Right ventricle myocardium inferior (tissue), 1 donor: ENCODE data around the gene HIPK3. TPM values are rescaled to one million over a fixed set of nuclear protein-coding genes. Genes with fewer than 3 reads are reported as not detected.
"Not testable (repeated sequence)": the region's sequence is repeated elsewhere in the genome, so short reads cannot be mapped to it uniquely, and the experiment has no call there.

Source experiments
- ATAC-seq: fragments of 200-7000 bp; cut with Tn5 transposase; one replicate; pipeline ENCODE4 v1.9.1; 2020; ENCODE audit warnings: mild to moderate bottlenecking, moderate library complexity
- DNase-seq: peaks from one replicate; pipeline ENCODE4 v3.0.0; 2021; ENCODE audit errors: missing footprints
- intact Hi-C: fragments of 100-400 bp; cut with DNase I; formaldehyde crosslinking; loops from one replicate; pipeline ENCODE4 v1.11.0; 2022
- total RNA-seq: library from RNA; stranded (reverse); fragmentation: NEBNext Ultra II Directional; extraction: Animal tissue kit (Norgen Biotek cat#: 25700); gene quantifications from one replicate; pipeline ENCODE4 v1.2.1, GENCODE V29; 2021
- donor health status: DM: no; HTN: yes; CAD: no; lungs with severe emphysema.

Gene HIPK3
- total RNA-seq, 1 donor from 2014 or later, result 285 TPM

DNA sequence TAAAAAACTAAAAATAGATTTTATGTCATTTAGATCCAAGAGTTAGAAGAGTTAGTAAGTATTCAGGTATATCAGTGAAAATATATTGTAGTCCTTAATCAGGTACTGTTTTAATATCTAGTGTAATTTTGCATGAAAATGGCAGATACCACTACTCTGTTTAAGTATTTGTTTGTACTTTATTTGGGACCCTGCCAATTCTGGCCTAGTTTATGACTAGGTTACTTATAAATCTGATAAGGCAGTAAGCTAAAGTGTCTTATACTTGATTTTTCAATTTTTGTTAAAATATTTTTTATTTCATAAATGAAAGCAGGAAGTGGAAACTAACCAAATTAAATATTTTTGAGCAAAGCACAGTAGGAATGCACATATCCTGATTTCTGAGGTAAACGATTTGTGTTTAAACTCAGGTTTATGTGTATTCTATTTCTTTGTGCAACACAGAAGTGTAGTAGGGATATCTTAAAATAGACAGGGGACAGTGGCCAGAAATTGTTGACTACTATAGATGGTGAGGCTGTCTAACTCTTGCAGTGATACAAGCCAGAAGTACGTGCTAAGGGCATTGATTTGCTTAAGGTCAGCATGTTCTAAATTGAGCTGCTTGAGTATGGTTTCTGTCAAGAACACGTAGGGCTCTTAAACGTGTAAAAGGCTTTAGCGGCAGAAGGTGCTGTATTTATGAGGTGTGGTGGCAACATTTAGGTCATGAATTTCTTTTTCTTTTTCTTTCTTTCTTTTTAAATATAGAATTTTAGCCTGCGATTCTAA is 34.0 kb downstream of the HIPK3 start:
- ATAC-seq, result peak; percentile 94
- DNase-seq, result no peak
- intact Hi-C loops, result loop anchor here (2.0 kb wide), 1 partner anchor 32 kb away; no protein-coding TSS in a partner anchor

DNA sequence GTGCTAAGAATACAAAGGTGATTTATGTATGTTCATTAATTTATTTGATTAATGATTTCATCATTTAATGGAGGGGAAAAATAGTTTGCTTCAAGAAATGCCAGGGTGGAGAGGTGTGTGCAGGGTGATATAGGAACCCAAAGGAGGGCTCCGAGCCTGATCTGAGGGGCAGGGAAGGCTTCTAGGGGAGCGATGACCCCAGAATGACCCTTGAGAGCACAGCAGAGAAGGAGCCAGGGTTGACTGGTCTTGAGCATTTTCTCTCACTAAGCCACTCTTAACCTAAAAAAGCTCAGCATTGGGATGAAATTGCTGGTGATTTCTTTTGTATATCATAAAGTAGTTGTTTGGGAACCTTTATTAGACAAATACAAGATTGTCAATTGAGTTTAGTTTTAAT is 35.1 kb downstream of the HIPK3 start:
- intact Hi-C loops, result no loop called here
- DNase-seq (no peak), ATAC-seq (no peak)

DNA sequence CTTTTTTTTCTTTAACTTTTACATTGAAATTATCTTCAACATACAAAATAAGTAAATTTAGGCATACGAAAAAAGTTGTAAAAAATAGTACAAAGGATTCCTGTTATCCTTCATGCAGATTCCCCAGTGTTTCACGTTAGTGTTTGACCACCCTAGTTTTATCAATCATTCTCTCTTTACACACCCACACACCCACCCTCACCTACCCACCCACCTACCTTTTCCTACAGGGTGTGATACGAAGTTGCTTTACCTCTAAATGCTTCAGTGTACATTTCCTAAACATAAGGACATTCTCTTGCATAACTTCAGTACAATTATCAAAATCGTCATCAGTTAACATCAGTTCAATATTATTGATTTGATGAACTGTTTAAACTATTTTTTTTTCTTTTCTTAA is 37.0 kb downstream of the HIPK3 start:
- ATAC-seq (no peak), DNase-seq (no peak)
- intact Hi-C loops, result no loop called here

DNA sequence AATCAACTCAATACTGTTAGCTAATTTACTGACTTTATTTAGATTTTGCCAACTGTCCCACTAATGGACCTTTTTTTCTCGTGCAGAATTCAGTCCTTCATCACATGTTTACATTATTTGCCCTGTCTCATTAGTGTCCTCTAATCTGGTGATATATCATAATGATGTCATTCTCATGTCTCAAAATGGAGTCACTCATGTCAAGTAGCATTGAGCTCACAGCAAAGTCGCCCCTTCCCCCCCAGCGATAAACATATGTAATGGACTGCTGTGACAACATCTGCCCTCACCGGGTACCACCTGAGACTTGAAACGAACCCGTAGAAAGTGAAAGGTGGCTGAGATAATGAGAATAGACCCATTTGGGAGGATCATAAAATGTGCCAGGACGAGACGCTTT is 37.6 kb downstream of the HIPK3 start:
- intact Hi-C loops, result no loop called here
- no peak for ATAC-seq

DNA sequence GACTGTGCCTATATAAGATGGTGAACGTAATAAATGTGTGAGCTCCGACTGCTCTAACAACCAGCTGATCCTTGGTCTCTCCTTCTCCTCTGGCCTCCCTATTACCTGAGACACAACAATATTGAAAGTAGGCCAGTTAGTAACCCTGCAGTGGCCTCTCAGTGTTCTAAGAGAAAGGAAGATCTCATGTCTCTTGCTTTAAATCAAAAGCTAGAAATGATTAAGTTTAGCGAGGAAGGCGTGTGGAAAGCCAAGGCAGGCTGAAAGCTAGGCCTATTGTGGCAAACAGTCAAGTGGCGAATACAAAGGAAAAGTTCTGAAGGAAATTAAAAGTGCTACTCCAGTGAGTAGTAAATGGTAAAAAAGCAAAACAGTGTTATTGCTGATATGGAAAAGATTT is 39.5 kb downstream of the HIPK3 start:
- ATAC-seq, result no peak
- intact Hi-C loops, result no loop called here
- no peak for DNase-seq

More for the DNA sequence above, 37.6 kb downstream of the HIPK3 start:
- DNase-seq, result no peak

DNA sequence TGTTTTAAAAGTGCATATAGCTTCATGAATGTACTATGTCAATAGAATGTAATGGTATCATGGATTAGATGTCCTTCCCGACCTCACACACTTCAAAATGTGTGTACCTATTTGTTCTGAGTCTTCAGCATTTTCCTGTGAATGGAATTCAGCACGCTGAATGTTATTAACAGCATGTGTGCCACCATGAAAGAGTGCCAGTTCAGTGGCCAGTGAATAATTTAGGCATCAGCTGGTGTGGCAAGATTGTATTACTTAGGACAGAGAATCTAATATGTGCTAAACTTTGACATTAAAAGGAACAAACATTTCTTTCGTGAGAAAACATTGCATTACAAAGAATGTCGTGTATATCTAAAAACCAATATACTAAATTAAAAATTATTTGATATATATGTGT is 46.4 kb downstream of the HIPK3 start:
- DNase-seq, result no peak
- intact Hi-C loops, result no loop called here

DNA sequence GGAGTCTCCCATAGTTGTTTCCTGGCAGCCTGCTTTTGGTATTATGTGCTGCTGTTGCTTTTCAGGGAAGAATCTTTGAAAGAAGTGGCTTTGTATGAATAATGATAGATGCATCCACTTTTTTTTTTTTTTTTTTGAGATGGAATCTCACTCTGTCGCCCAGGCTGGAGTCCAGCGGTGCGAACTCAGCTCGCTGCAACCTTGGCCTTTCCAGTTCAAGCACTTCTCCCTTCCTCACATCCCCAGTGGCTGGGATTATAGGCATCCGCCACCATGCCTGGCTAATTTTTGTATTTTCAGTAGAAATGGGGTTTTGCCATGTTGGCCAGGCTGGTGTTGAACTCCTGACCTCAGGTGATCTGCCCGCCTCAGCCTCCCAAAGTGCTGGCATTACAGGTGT is 49.6 kb downstream of the HIPK3 start:
- DNase-seq, ATAC-seq, intact Hi-C loops: not testable (repeated sequence)

More for the DNA sequence above, 46.4 kb downstream of the HIPK3 start:
- ATAC-seq, result no peak

DNA sequence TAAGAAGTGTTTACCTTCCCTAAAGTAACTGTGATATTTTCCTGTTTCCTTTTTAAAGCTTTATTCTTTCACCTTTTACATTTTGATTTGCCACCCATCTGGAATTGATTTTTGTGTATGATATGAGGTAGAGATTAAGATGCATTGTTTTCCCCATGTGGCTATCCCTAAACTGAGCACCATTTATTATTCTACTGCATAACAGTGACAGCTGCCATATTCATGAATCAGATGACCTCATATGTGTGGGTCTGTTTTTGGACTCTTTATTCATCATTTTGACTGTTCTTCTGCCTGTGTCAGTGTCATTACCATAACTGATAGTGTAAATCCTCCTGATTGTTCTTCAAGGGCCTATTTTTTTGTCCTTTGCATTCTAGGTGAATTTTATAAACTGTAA is 50.8 kb downstream of the HIPK3 start:
- intact Hi-C loops, result no loop called here
- no peak for ATAC-seq
- DNase-seq, result no peak

DNA sequence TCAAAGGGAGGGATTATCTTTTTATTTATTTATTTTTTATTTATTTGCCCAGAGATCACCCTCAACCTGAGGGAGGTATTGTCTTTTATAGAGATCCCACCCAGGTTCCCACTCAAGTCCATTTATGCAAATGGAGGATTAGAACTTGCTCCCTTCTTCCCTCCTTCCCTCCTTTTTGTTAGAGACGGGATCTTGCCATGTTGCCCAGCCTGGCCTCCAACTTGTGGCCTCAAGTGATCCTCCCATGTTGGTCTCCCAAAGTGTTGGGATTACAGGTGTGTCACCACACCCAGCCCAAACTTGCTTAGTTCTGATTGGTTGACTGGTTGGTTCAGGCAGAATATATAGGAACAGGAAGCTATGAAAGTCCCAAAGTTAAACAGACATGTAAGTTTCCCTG is 51.9 kb downstream of the HIPK3 start:
- ATAC-seq, result no peak
- intact Hi-C loops, result no loop called here
- no peak for DNase-seq

DNA sequence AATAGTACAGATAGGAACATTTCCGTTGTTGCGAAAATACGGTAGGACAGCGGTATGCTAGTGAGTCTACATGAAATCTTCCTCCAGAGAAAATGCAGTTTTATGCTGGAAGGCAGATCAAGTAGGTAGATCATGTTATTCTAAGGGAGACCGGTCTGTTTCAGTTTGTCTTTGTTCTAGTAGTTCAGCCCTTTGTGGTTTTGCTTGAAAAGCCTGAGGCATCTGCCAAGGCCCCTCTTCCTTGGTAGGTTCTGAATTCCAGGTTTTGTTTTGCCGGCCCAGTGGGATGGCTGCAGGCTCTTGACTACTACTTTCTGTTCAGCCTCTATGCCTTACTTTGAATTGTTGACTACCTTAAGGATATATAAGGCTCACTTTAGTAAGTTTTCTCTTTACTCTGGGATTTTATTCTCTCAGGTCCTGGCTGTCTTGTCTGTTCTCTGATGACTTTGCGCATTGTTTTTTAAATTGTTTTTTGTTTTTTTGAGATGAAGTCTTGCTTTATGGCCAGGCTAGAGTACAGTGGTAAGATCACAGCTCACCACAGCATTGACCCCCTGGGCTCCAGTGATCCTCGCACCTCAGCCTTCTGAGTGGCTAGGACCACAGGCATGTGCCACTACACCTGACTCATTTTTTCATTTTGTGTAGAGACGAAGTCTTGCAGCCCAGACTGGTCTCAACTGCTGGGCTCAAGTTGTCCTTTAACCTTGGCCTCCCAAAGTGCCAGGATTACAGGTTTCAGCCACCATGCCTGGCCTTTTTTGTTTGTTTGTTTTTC is 53.7 kb downstream of the HIPK3 start:
- intact Hi-C loops, result no loop called here
- DNase-seq (no peak), ATAC-seq (no peak)

DNA sequence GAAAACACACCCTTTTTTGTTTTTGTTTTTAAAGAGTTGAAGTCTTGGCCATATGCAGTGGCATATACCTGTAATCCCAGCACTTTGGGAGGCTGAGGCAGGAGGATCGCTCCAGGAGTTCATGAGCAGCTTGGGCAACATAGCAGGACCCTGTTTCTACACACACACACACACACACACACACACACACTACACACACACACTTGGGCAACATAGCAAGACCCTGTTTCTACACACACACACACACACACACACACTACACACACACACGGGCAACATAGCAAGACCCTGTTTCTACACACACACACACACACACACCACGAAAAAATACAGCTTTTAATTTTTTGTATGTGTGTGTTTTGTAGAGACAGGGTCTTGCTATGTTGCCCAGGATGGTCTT is 54.5 kb downstream of the HIPK3 start:
- intact Hi-C loops, result no loop called here
- ATAC-seq, result no peak
- no peak for DNase-seq

DNA sequence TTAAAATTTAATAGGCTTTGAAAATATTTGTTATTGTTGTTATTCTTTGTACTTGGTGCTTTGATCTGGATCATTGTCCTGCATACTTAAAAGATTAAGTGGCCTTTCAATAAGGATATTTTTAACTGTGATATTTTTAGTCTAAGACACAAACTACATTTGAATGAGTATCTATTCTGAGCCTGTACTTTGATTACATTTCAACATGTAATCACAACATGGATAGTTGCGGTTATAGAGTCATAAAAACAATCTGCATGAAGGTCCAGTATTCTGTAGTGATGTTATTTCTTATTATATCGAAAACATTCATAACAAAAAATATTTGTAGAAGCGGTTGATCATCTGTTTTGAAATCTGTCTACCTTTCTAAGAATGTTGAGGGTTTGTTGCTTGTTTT is 58.6 kb downstream of the HIPK3 start:
- intact Hi-C loops, result loop anchor here (2.0 kb wide), 1 partner anchor 57 kb away; no protein-coding TSS in a partner anchor
- DNase-seq, result no peak
- peak; percentile 12 for ATAC-seq

DNA sequence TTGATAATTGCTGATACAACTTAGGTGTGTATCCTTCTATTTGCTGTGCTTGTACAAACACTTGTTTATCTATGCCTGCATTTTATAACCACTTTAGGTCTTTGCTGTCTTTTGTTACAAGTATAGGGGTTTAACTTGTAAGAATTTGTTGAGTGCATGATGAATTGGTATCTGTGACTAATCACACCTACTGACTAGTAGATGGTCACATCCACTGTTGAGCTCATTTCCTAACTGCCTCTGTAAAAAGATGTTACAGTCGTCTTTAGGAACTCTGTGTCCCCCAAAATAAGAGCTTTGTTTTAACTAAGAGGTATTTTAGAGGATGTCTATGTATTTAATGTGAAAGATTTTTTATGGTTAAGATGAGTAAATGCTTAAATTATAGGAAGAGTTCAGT is 60.5 kb downstream of the HIPK3 start:
- ATAC-seq (no peak), DNase-seq (no peak)
- intact Hi-C loops, result loop anchor here (2.0 kb wide), 1 partner anchor 59 kb away; no protein-coding TSS in a partner anchor

DNA sequence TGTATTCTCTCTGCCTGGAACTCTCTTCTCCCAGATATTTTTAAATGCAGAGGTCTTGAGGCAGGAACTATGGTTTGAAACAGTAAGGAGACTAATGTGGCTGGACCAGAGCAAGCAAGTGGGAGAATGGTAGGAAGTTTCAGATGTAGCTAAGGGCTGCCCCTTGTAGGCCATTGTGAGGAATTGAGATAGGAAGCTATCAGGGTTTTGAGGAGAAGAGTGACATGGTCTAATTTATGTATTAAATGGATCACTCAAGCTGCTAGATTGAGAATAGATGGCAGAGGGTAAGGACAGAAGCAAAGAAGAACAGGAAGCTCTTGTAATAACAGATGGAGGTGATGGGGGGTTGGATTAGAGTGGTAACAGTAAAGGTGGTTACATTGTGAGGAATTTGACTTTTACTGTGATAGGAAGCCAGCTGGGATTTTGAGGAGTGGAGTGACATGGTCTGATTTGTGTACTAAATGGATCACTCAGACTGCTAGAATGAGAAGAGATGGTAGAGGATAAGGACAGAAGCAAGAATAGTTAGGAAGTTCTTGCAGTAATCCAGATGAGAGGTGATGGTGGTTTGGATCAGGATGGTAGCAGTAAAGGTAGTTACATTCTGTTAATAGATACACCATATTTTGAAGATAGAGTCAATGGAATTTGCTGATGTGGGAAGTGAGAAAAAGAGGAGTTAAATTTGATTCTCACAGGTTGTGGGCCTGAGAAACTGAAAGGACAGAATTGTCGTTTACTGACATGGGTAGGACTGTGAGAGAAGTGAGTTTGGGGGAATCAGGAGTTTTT is 63.0 kb downstream of the HIPK3 start:
- ATAC-seq (no peak), DNase-seq (no peak)
- intact Hi-C loops, result no loop called here

DNA sequence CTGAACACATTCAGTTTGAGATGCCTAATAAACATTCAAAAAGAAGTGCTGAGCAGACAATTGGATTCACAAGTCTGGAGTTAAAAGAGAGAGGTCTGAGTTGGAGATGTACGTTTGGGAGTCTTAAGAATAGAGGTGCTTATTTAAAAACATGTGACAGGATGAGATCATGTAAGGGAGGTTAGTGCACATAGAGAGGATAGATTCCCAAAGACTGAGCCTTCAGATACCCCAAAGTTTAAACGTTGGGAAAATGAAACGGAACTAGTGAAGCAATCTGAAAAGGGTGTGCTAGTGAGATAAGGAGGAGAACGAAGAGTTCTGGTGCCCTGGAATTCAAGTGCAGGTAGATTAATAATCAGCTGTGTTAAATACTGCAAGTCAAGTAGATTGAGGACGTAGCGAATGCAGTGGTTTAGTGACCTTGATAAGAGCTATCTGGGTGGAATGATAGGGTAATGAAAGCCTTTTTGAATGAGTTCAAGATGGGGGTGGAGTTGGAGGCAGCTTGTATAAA is 63.7 kb downstream of the HIPK3 start:
- ATAC-seq (no peak), DNase-seq (no peak)
- intact Hi-C loops, result no loop called here

DNA sequence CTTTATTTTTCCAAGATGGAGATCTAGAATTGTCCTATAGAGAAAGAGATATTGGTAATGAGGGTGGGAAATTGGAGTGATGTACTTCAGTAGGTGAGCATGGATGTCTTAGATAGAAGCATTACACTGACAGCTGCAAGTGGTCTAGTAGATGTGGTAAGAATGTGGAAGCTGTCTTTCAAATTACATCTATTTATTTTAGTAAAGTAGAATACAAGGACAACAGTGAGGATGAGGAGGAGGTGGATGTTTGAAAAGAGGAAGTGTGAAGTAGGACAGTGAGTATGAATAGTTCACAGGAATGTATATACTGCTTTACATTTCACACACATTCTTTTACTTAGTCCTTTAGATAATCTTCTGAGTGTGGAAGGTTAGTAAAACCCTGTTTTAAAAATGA is 64.2 kb downstream of the HIPK3 start:
- intact Hi-C loops, result no loop called here
- no peak for ATAC-seq
- DNase-seq, result no peak

DNA sequence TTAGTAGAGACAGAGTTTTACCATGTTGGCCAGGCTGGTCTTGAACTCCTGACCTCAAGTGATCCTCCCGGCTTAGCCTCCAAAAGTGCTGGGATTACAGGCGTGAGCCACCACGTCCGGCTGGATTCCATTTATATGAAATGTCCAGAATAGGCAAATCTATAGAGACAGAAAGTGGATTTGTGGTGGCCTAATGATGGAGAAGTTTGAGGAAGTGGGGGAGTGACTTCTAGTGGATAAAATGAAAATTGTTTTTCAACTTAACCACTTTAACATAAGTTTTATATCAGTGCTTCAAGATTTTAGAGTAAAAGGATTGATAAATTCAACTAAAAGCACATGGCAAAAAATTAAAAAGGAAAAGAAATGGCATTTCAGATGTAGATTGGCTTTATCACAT is 66.2 kb downstream of the HIPK3 start:
- intact Hi-C loops, result no loop called here
- no peak for DNase-seq
- ATAC-seq, result no peak

DNA sequence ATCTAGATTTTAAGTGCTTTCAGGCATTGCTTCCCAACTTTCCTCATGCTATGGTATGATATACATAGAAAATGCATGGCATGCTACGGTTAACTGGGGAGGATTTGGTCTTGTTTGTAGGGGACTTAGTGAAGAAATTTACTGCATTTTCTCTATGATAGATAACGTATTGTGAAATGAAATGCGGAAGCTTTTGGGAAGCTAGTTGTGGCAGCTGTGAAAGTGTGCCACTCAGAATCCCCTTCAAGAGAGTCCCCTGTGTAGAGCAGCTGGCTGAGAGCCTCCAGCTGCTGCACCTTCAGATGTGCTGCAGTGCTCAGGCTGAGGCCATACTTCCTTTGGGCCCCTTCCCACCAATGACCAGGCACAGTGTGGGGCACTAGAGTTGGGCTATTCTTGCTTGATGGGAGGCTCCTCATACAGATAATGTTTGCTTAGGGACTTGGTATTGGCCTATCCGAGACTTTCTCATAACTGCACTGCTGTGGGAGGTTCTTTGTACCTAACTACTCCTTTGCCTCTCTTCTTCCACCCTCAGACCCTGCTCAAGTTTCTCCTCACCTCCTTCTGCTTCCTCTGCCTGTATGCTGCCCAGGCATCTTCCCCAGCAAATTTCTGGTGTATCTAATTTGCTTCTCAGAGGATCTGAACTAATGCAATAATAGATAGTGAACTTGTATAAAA is 67.3 kb downstream of the HIPK3 start:
- ATAC-seq (peak; percentile 43), DNase-seq (no peak)
- intact Hi-C loops, result no loop called here

DNA sequence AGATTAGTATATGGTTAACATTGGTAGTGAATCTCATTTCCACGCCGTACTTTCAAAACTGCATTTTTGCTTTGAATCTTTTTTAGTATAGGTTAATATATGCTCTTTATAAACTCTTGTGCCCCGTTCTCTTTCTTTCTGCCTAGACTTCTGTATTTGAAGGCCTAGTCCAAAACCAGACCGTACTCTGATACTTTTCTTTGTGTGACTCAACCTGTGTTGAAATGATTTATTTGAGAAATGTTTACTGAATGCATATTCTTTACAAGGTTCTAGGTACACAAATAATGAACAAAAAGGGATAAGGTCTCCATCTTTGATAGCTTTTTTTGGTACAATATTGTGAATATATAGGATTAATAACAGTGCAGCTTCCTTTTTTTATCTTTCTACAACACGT is 68.3 kb downstream of the HIPK3 start:
- DNase-seq (no peak), ATAC-seq (no peak)
- intact Hi-C loops, result no loop called here
